NK-92 (cell line): ENCODE measurements around the gene TWNK.
A peak's percentile ranks its signal among the peaks of the same experiment; 100 is the strongest.

ENCODE experiments used
- DNase-seq: peaks from one replicate; lab custom pipeline; 2025; ENCODE audit not compliant: unreplicated experiment; lab: John Stamatoyannopoulos, UW

TWNK gene

GRCh38 chr10:101010329-101010728, 23.0 kb downstream of the TWNK start:
- no peak for DNase-seq

DNA sequence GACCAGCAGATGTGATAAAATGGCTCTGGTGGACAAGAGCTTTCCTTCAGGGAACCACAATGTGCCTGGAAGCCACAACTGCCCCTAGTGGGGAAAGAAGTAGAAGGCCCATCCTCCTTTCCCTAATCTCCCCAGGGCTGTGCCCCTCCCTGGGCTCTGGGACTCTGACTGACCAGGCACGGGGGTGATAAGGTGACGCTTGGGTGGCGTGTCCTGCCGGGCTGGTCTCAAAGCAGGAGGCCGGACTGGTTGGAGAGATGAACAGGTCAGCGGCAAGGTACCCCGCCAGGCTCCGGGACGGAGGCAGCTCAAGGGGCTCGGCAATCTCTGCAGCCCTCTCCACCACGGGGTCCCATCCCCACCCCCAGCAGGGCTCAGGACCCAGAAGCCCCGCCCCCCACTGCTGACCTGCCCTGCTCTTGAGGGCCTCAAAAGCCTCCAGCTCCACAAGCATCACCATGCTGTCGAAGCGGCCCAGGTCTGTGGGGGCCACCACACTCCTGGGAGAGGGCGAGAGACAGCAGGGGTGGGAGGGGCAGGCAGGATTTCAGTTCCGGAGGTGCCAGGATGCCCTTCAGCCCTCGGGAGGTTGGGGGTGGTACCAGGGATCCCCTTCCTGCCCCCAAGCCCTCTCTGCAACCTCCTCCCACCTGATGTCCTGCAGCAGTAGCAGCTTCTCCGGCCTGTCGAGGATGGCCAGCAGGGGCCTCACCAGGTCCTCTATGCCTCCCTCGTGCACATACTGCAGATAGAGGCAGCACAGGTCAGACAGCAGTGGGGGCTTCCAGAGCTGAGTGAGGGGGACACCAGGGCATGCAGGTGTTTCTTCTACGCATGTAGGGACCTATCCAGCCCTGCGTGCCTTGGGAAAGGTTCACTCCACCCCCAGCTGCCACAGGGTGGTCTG, 24.4 kb downstream of the TWNK start:
- no peak for DNase-seq

DNA sequence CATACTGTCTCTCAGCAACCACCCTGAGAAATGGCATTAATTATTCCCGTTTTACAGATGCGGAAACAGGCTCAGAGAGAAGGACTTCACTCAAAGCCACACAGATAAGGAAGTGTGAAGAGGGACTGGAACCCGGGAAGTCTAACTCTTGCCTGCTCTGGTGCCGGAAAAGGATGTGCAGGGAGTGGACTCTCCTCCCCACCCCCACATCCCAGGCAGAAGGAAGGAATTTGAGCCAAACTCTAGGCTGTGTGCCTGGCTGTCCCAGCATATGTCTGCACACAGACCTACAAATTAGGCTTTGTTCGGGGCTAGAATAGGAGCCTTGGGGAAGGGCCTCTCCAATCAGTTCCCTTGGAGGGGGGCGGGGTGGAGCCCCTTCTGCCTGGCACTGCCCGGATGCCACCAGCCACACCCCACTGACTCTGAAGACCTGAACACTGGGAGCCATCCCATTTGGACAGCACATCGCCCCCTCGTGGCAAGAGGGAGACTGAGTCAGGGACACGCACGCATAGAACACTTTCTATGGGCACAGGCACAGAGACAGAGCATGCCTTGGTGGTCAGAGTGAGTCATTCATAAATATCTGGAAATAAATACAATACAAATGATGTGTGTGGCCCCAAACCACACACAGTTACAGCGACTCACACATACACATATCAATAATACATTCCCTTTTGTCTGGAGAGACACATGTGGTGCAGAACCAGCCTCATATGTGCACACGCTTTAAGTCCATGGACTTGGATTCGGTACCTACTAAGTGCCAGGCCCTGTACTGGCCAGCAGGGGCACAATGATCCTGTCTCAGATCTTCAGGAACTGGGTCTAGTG, 25.4 kb downstream of the TWNK start:
- DNase-seq, result peak; percentile 4

DNA sequence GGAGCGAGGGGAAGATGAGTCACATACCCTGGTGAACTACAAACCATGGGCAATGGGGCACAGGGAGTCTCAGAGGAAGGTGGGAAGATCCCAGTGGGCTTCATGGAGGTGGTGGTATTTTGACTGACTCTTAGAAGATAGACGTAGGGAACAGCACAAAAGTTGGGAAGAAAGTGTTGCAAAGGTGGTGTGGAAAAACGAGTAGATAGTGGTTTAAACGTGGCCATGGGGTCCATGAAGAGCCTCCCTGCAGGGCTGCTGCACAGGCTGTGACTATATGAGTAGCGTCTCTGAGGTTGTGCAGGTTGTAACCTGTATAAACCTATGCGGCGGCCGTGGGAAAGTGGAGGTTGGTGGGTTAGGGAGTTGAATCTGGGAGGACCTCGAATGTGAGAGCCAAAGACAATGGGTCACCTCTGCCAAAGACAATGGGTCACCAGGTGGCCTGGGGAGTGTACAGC, 26.1 kb downstream of the TWNK start:
- no peak for DNase-seq

DNA sequence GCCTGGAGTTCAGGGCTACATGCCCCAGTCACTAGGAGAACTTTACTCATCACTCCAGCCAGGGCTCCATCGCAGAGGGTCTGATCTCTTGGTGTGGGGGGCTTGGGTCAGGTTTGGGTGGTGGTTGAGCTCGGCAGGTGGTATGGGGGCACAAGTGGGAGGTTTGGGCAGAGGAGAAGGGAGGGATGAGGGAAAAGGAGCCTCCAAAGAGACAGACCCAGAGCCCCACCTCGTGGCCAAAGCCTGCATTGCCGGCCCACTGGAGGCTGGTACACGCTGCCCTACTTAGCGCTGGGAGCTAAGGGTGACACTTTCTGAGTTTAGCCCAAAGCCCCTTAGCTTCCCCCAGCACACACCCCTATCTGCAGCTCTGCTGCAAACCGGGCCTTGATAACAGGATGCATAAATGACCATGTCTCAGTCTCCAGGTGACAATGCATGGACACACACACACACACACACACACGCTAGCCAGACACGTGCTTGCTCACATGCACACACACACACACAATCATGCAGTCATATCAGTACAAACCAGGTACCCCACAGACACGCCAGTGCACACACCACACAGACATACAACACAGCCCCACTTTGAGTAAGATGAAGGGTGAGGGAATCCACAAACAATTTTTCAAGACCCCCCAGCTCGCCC, 27.0 kb downstream of the TWNK start:
- no peak for DNase-seq

DNA sequence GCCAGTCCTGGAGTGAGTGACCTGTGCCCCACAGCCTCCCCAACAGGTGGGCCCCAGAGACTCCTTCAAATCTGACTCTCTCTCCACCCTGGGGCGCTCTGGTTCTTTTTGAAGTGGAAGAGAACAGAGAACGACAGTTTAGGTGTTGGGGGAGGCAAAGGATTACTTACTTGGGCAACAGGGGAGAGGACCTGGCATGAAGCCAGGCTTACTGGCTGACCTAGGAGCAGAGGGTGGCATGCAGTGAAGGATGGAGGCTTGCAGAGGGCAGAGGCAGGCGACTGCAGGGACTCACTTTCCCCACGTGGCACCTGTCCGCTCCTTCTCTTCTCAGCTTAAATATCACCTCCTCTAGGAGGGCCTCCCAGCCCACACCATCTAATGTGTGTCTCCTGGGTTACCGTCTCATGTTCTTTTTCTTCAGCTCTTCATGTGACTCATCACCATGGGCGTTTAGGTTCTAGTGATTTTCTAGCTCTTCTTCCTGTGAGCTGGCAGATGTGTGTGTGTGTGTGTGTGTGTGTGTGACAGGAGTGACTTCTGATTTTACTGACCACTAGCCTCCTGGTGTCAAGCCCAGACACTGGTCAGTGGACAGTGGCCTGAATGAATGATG, 27.7 kb downstream of the TWNK start:
- no peak for DNase-seq

DNA sequence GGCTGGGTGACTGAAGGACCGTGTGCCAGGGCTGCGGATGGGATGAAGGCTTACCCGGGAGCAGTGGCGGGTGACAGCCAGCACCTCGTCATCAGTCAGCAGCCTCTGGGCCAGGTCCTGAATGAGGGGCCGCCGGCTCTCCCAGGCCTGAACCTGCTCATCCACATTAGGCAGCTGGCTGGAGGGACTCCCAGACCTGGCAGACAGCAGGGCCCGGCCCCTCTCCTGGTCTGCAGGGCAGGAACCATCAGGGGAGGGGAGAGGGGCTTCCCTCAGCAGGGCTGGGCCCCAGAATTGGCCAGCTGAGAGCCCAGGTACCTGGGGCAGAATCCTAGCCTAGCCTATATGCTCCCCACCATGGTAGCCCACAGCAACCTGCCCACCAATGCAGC, 28.2 kb downstream of the TWNK start:
- no peak for DNase-seq

DNA sequence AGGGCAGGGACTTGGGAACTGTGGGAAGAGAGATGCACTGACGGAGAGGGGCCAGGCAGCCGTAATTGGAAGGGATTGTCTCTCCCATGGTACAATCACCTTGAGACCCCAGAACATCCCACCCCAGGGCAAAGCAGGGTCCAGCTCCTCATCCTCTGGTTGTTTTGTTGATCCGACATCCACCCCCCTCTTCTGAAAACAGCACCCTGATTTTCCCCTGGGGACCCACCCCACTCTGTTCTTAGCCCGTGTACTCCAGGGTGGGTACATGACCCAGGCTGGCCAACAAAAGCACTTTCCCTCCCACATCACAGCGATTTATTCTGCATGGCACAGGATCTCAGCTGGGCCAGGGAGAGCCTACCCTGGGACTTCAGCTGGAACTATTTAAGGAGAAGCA, 29.5 kb downstream of the TWNK start:
- DNase-seq, result no peak

GRCh38 chr10:101018118-101018599, 30.8 kb downstream of the TWNK start:
- DNase-seq, result no peak

DNA sequence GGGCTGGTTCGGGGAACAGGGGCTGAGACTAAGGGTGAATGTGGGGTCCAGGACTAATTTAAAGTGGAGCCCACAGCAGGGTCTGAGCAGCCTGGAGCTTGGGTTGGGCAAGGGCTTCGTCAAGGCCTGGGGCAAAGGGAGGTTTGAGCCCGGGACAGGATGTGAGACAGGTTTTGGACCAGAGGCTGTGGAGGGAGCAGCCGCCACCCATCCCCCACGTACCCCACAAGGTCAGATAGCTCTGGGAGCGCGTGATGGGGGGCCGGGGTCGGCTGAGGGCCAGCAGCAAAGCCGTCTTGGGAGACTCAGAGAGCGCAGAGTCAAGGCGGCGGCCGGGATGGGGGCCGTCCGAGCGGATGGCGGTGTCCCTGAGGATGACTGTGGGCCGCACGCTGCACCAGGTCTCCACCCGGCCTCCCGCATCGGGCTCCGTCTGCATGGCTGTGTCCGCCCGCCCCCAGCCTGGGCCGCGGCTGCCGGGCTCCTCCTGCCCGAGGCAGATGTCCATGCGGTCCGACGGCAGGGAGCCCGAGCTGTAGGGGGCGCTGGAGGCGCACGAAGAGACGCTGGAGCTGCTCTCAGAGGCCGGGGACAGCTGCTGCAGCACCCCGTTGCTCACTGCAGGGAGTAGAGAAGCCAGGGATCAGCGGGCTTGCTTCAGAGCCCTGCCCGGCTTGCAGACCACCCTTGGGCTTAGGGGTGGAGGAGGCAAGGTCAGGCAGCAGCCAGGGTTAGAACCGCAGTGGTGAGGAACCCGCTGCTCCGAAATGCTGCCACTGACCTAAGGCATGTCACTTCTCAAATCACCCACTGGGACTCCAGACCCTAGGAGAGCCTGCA, 31.5 kb downstream of the TWNK start:
- DNase-seq, result no peak

DNA sequence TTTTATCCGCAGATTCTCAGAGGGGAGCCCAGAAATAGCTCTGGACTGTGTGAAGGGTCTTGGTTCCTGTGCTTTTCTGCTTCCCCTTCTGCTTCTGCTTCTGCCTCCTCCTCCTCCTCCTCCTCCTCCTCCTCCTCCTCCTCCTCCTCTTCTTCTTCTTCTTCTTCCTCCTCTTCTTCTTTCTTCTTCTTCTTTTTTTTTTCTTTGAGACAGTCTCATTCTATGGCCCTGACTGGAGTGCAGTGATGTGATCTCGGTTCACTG, 32.0 kb downstream of the TWNK start:
- DNase-seq, result no peak

DNA sequence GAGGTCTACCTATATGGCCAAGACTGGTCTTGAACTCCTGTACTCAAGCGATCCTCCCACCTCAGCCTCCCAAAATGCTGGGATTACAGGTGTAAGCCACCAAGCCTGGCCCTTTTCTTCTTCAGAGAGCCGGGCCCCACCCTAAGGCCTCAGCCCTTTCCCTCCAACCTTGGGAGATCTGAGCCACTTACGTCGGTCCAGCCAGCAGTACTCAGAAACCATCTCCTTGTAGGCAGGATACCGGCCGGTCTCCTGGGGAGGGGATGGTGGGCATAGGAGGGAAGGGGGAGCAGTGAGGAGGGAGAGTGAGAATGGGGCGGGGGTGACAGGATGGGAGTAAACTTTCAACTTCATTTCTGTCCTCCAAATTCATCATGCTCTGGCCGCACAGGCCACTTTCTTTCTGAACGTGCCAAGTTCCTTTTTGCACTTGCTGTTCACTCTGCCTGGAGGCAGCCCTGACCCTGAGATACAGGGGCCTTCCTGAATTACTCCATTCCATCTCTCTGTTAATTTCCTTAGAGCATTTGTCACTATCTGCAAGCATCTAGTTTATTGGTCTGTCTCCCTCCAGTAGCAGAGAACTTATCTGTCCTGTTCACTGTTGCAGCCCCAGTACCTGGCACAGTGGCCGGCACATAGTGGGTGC, 33.2 kb downstream of the TWNK start:
- DNase-seq, result no peak

DNA sequence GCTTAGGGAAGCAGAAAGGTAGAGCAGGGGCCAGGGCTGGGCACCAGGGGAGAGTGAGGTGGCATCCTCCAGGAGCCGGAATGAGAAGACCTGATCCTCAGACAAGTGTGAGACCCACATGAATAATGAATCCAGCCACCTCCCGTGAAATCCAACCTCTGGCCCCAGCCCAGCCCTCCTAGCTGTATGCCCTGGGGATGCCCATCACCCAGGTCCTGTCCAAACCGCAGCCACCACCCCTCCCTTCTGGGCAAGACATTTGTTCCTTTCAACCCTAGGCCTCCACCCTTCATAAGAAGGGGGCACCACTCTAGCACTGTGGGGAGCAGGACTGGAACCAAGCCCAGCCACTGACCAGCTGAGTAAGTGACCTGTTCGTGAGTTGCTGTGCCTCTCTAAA, 33.9 kb downstream of the TWNK start:
- no peak for DNase-seq

DNA sequence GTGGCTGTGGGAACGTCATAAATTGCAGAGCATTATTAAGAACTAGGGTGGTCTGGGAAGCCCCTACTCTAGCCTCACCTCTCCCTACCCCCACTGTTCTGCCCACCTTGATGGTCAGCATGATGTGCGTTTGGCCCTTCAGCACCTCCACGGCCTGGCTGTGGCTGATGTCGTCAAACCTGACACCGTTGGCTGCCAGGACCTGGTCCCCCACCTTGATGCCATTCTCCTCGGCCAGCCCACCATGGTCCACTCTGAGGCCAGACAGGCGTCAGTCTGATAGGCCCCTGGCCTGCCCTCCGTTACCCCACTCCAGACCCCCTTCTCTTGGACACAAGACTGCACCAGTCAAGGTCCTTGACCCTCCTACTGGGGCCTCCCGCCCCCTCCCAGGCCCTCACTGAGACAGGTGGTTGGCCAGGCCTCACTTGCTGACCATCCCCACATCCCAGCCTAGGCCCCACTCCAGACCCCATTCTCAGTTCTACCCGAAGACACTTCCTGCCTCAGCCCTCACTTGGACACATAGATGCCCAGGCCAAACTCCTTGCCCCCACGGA, 34.4 kb downstream of the TWNK start:
- no peak for DNase-seq

DNA sequence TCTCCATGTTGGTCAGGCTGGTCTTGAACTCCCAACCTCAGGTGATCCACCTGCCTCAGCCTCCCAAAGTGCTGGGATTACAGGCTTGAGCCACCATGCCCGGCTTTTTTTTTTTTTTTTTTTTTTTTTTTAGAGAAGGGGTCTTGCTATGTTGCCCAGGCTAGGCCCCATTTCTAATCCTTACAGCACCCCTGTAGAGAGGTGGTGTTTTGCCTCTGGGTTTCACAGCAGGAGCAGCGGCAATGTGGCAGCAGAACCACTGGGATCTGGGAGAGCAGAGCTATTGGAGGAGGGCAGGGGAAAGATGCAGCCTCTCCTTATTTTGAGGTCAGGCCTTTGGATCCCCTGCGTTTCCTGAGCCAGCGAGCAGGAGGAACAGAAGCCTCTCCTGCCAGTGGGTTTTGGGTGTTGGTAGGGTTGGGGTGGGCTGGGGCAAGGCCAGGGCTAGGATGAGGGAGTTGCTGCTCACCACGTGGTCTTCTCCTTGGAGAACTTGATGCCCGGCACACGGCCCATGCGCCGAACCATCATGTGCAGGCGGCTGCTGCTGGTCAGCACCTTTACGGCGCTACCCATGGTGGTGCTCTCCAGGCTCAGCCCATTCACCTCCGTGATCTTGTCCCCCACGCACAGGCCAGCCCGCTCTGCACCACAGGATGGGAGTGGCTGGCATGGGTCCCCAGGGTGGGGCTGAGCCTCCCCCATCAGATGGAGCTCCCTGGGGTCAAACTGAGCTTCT, 35.8 kb downstream of the TWNK start:
- DNase-seq, result no peak

- no peak for DNase-seq
Observed at GRCh38 chr10:101027106-101027720, 39.9 kb downstream of the TWNK start.

GRCh38 chr10:101028446-101029337, 41.3 kb downstream of the TWNK start:
- no peak for DNase-seq
